ENCODE results near the gene PIGK.
A peak's percentile ranks its signal among the peaks of the same experiment; 100 is the strongest.
"Not testable (repeated sequence)": the region's sequence is repeated elsewhere in the genome, so short reads cannot be mapped to it uniquely, and the experiment has no call there.

Gene PIGK

GRCh38 chr1:77234096-77234495 is 14.9 kb upstream of the PIGK start:
- Histone ChIP-seq H3K9ac (ENCODE audit: low read length in 5 of 5) (no peak overlapping the region), H3K4me3 (ENCODE audit: low read depth in 1 of 5, low read length in 5 of 5) (no peak overlapping the region), H3K27ac (ENCODE audit: low read depth, low read length) (no peak overlapping the region), H3K36me3 (ENCODE audit: control insufficient read depth in 5 of 5, insufficient read depth in 5 of 5, low read length in 5 of 5) (no peaks in the 10 kb centered on the region), H3K9me3 (ENCODE audit: control insufficient read depth in 5 of 5, low read length in 5 of 5) (peaks cover 0 to 6% (median 3%) of the 10 kb centered on the region in 5 donors), H3K4me1 (ENCODE audit: control insufficient read depth in 5 of 5, insufficient read depth in 5 of 5, low read length in 5 of 5) (no peaks in the 10 kb centered on the region), H3K27me3 (ENCODE audit: control insufficient read depth in 5 of 5, insufficient read depth in 4 of 5, low read length in 5 of 5) (no peaks in the 10 kb centered on the region)

- Histone ChIP-seq H3K4me3 (ENCODE audit: low read depth in 1 of 5, low read length in 5 of 5) (no peak overlapping the region), H3K9ac (ENCODE audit: low read length in 5 of 5) (no peak overlapping the region), H3K27me3 (ENCODE audit: control insufficient read depth in 5 of 5, insufficient read depth in 4 of 5, low read length in 5 of 5) (no peaks in the 10 kb centered on the region), H3K36me3 (ENCODE audit: control insufficient read depth in 5 of 5, insufficient read depth in 5 of 5, low read length in 5 of 5) (no peaks in the 10 kb centered on the region), H3K4me1 (ENCODE audit: control insufficient read depth in 5 of 5, insufficient read depth in 5 of 5, low read length in 5 of 5) (no peaks in the 10 kb centered on the region), H3K27ac (ENCODE audit: low read depth, low read length) (no peak overlapping the region), H3K9me3 (ENCODE audit: control insufficient read depth in 5 of 5, low read length in 5 of 5) (peaks cover 0 to 6% (median 3%) of the 10 kb centered on the region in 5 donors)
Measured at GRCh38 chr1:77232829-77233228, 13.6 kb upstream of the PIGK start.

DNA sequence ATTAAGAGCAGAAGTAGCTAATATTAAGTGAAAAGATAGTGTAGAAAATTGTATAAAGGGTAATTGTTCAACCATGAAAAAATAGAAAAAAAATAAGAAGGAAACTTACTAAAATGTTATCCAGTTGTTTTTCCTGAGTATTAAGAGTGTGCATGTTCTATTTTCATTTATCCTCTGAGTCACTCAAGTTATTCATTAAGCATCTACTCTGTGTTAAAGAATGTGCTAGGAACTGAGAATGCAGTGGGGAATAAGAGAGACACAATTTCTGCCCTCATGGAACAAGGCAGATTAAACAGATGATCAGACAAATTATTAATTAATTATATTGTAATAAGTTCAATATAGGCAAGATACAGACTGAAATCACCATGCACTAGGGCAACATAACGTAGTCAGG is 10.8 kb upstream of the PIGK start:
- H3K4me3 ChIP-seq (ENCODE audit: low read depth in 1 of 5, low read length in 5 of 5): no peak overlapping the region
- H3K9me3 ChIP-seq (ENCODE audit: control insufficient read depth in 5 of 5, low read length in 5 of 5): peaks cover 0 to 6% (median 3%) of the 10 kb centered on the region in 5 donors
- H3K9ac ChIP-seq (ENCODE audit: low read length in 5 of 5): no peak overlapping the region
- no peaks in the 10 kb centered on the region for H3K27me3 ChIP-seq (ENCODE audit: control insufficient read depth in 5 of 5, insufficient read depth in 4 of 5, low read length in 5 of 5)
- H3K4me1 ChIP-seq (ENCODE audit: control insufficient read depth in 5 of 5, insufficient read depth in 5 of 5, low read length in 5 of 5): no peaks in the 10 kb centered on the region
- H3K36me3 ChIP-seq (ENCODE audit: control insufficient read depth in 5 of 5, insufficient read depth in 5 of 5, low read length in 5 of 5): no peaks in the 10 kb centered on the region
- H3K27ac ChIP-seq (ENCODE audit: low read depth, low read length): no peak overlapping the region

DNA sequence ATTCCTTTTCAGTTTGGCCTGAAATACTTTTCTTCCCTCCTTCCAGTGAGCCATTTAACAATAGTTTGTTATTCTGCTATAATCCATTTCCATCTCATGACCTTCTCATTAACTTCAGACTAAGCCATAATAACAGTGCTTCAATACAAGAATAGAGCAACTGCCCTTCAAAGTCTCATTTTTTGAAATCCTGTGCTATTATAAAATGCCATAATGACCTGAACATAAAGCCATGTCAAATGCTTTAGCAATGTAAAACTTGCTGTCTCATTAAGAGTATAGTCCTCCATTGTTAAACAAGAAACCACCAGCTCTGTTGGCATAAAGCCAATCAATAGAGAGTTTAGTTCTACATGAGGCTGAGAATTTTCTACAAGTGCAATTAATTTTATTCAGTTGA is 9.6 kb upstream of the PIGK start:
- H3K9ac ChIP-seq (ENCODE audit: low read length in 5 of 5): no peak overlapping the region
- no peaks in the 10 kb centered on the region for H3K36me3 ChIP-seq (ENCODE audit: control insufficient read depth in 5 of 5, insufficient read depth in 5 of 5, low read length in 5 of 5)
- H3K9me3 ChIP-seq (ENCODE audit: control insufficient read depth in 5 of 5, low read length in 5 of 5): peaks cover 0 to 6% (median 3%) of the 10 kb centered on the region in 5 donors
- H3K27me3 ChIP-seq (ENCODE audit: control insufficient read depth in 5 of 5, insufficient read depth in 4 of 5, low read length in 5 of 5): no peaks in the 10 kb centered on the region
- H3K4me3 ChIP-seq (ENCODE audit: low read depth in 1 of 5, low read length in 5 of 5): no peak overlapping the region
- no peak overlapping the region for H3K27ac ChIP-seq (ENCODE audit: low read depth, low read length)
- H3K4me1 ChIP-seq (ENCODE audit: control insufficient read depth in 5 of 5, insufficient read depth in 5 of 5, low read length in 5 of 5): no peaks in the 10 kb centered on the region

GRCh38 chr1:77227381-77227780 is 8.2 kb upstream of the PIGK start:
- Histone ChIP-seq H3K27me3 (ENCODE audit: control insufficient read depth in 5 of 5, insufficient read depth in 4 of 5, low read length in 5 of 5) (no peaks in the 10 kb centered on the region), H3K9ac (ENCODE audit: low read length in 5 of 5) (no peak overlapping the region), H3K4me3 (ENCODE audit: low read depth in 1 of 5, low read length in 5 of 5) (no peak overlapping the region), H3K9me3 (ENCODE audit: control insufficient read depth in 5 of 5, low read length in 5 of 5) (peaks cover 0 to 2% (median under 1%) of the 10 kb centered on the region in 5 donors), H3K36me3 (ENCODE audit: control insufficient read depth in 5 of 5, insufficient read depth in 5 of 5, low read length in 5 of 5) (no peaks in the 10 kb centered on the region), H3K4me1 (ENCODE audit: control insufficient read depth in 5 of 5, insufficient read depth in 5 of 5, low read length in 5 of 5) (no peaks in the 10 kb centered on the region), H3K27ac (ENCODE audit: low read depth, low read length) (no peak overlapping the region)

- H3K9me3 ChIP-seq (ENCODE audit: control insufficient read depth in 5 of 5, low read length in 5 of 5): no peaks in the 10 kb centered on the region
- H3K4me3 ChIP-seq (ENCODE audit: low read depth in 1 of 5, low read length in 5 of 5): no peak overlapping the region
- no peak overlapping the region for H3K27ac ChIP-seq (ENCODE audit: low read depth, low read length)
- no peaks in the 10 kb centered on the region for H3K36me3 ChIP-seq (ENCODE audit: control insufficient read depth in 5 of 5, insufficient read depth in 5 of 5, low read length in 5 of 5)
- H3K4me1 ChIP-seq (ENCODE audit: control insufficient read depth in 5 of 5, insufficient read depth in 5 of 5, low read length in 5 of 5): peaks cover 0 to 14% (median 13%) of the 10 kb centered on the region in 5 donors
- H3K27me3 ChIP-seq (ENCODE audit: control insufficient read depth in 5 of 5, insufficient read depth in 4 of 5, low read length in 5 of 5): no peaks in the 10 kb centered on the region
- no peak overlapping the region for H3K9ac ChIP-seq (ENCODE audit: low read length in 5 of 5)
Measured at GRCh38 chr1:77222496-77222895, 3.3 kb upstream of the PIGK start.

DNA sequence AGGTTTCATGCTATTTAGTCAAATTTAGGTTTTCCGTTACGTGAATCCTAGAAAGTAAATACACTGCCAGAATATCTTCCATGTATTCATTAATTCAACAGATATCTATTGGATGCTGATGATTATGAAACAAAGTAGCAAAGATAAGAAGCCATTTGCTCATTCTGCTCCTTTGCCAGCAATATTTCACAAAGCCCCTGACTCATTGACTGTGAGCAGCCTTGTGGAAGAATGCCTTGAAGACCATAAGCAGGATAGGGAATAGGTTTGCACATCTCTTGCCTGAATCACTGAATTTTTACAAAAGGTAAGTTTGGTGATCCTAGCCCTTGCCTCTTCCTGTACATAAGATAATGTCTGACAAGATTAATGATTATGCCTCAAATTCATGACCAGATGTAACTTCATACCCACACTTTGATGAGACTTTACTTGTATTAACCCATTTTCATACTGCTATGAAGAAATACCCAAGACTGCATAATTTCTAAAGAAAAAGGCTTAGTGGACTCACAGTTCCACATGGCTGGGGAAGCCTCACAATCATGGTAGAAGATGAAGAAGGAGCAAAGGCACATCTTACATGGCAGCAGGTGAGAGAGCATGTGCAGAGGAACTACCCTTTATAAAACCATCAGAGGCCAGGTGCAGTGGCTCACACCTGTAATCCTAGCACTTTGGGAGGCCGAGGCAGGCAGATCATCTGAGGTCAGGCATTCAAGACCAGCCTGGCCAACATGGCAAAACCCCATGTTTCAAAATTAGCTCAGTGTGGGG is 1.6 kb upstream of the PIGK start:
- no peaks in the 10 kb centered on the region for H3K9me3 ChIP-seq (ENCODE audit: control insufficient read depth in 5 of 5, low read length in 5 of 5)
- no peaks in the 10 kb centered on the region for H3K27me3 ChIP-seq (ENCODE audit: control insufficient read depth in 5 of 5, insufficient read depth in 4 of 5, low read length in 5 of 5)
- no peak overlapping the region for H3K9ac ChIP-seq (ENCODE audit: low read length in 5 of 5)

DNA sequence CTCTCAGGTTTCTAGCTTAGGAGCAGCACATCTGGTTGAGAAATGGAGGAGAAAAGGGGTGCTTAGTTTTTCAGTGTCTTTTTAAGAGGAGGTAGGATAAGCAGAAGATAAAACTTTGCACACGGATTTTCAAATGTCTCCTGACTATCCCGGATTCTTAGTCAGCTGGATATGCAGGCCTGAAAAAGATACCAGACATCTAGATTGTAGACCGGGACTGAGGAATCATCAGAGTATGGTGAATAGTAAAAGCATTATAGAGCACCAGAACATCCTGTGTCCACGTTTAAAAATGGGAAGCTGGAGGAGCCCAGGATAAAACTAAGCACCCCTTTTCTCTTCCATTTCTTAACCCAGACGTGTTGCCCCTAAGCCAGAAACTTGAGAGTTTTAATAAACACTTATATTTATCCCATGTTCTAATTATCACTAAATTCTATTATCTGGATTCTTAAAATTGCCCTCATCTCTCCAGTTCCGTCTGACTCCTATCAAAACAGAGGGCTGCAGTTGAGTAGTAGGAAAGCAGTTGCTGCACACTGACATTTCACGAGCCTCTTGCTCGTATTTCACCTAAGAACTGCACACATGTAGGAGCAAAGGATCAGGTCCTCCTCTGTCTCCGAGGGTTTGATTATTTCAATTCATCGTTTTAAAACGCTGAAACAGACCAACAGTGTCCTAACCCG is 609 bp downstream of the PIGK start:
- no peaks in the 10 kb centered on the region for H3K9me3 ChIP-seq (ENCODE audit: control insufficient read depth in 5 of 5, low read length in 5 of 5)
- H3K36me3 ChIP-seq (ENCODE audit: control insufficient read depth in 5 of 5, insufficient read depth in 5 of 5, low read length in 5 of 5): no peaks in the 10 kb centered on the region
- H3K9ac ChIP-seq (ENCODE audit: low read length in 5 of 5): peak overlapping the region; percentile 87 to 99 (median 93)
- H3K27ac ChIP-seq (ENCODE audit: low read depth, low read length): peak overlapping the region; percentile 84
- H3K27me3 ChIP-seq (ENCODE audit: control insufficient read depth in 5 of 5, insufficient read depth in 4 of 5, low read length in 5 of 5): no peaks in the 10 kb centered on the region
- peaks cover 0 to 14% (median 13%) of the 10 kb centered on the region in 5 donors for H3K4me1 ChIP-seq (ENCODE audit: control insufficient read depth in 5 of 5, insufficient read depth in 5 of 5, low read length in 5 of 5)
- peak overlapping the region; percentile 87 to 99 (median 97) for H3K4me3 ChIP-seq (ENCODE audit: low read depth in 1 of 5, low read length in 5 of 5)

More for the DNA sequence above, 1.6 kb upstream of the PIGK start:
- no peak overlapping the region for H3K27ac ChIP-seq (ENCODE audit: low read depth, low read length)
- H3K4me3 ChIP-seq (ENCODE audit: low read depth in 1 of 5, low read length in 5 of 5): no peak overlapping the region
- peaks cover 0 to 14% (median 13%) of the 10 kb centered on the region in 5 donors for H3K4me1 ChIP-seq (ENCODE audit: control insufficient read depth in 5 of 5, insufficient read depth in 5 of 5, low read length in 5 of 5)
- H3K36me3 ChIP-seq (ENCODE audit: control insufficient read depth in 5 of 5, insufficient read depth in 5 of 5, low read length in 5 of 5): no peaks in the 10 kb centered on the region

GRCh38 chr1:77204043-77204442 is 15.2 kb downstream of the PIGK start:
- H3K27ac ChIP-seq (ENCODE audit: low read depth, low read length); H3K4me1 ChIP-seq (ENCODE audit: control insufficient read depth in 5 of 5, insufficient read depth in 5 of 5, low read length in 5 of 5); H3K4me3 ChIP-seq (ENCODE audit: low read depth in 1 of 5, low read length in 5 of 5); H3K9me3 ChIP-seq (ENCODE audit: control insufficient read depth in 5 of 5, low read length in 5 of 5); H3K9ac ChIP-seq (ENCODE audit: low read length in 5 of 5); H3K27me3 ChIP-seq (ENCODE audit: control insufficient read depth in 5 of 5, insufficient read depth in 4 of 5, low read length in 5 of 5); H3K36me3 ChIP-seq (ENCODE audit: control insufficient read depth in 5 of 5, insufficient read depth in 5 of 5, low read length in 5 of 5): not testable (repeated sequence)

DNA sequence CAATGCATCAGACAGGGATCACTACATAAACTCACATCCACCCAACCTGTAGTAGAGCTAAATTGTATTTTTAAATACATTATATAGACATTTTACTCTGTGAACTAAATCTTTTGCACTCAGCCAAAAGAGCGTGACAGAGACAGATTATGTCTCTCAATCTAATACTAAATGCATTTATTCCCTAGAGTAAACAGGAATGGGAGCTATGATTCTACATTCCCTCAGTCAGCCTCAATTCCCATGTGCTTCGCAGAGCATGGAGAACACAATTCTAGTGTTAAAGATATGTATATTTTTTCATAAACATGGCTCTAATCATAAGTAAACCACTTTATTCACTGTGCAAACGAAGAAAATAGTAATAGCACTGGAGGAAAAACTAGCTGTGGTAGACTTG is 16.5 kb downstream of the PIGK start:
- no peak overlapping the region for H3K27ac ChIP-seq (ENCODE audit: low read depth, low read length)
- H3K4me1 ChIP-seq (ENCODE audit: control insufficient read depth in 5 of 5, insufficient read depth in 5 of 5, low read length in 5 of 5): peaks cover 0 to 8% (median 0%) of the 10 kb centered on the region in 5 donors

More for the DNA sequence above, 16.5 kb downstream of the PIGK start:
- Histone ChIP-seq H3K36me3 (ENCODE audit: control insufficient read depth in 5 of 5, insufficient read depth in 5 of 5, low read length in 5 of 5) (no peaks in the 10 kb centered on the region), H3K9ac (ENCODE audit: low read length in 5 of 5) (no peak overlapping the region), H3K4me3 (ENCODE audit: low read depth in 1 of 5, low read length in 5 of 5) (no peak overlapping the region), H3K27me3 (ENCODE audit: control insufficient read depth in 5 of 5, insufficient read depth in 4 of 5, low read length in 5 of 5) (no peaks in the 10 kb centered on the region), H3K9me3 (ENCODE audit: control insufficient read depth in 5 of 5, low read length in 5 of 5) (peaks cover 0 to 7% (median 0%) of the 10 kb centered on the region in 5 donors)
